GM23338 (cell line): ENCODE data around the gene CABCOCO1. TPM values are rescaled to one million over a fixed set of nuclear protein-coding genes. Genes with fewer than 3 reads are reported as not detected.

Experiments used
- ATAC-seq: fragments of 200-7000 bp; cut with Tn5 transposase; 3 replicates; pipeline ENCODE4 v1.9.1; 2020
- DNase-seq: peaks from one replicate; pipeline ENCODE4 v3.0.0-alpha.2; 2015; ENCODE audit warnings: low spot score
- H2AFZ ChIP-seq: fragments of 200-600 bp; sonication (generic); 2 replicates; pipeline ENCODE4 v1.8.0; 2016; ENCODE audit warnings: antibody characterized with exemption, mild to moderate bottlenecking, moderate library complexity
- H3F3A ChIP-seq: fragments of 200-600 bp; sonication (generic); replicated peaks from 2 replicates; pipeline ENCODE4 v1.8.0; 2017; ENCODE audit warnings: antibody characterized with exemption, mixed run types, low read depth
- H3K27ac ChIP-seq: fragments of 200-600 bp; sonication (generic); 2 replicates; pipeline ENCODE4 v1.6.1; 2016; ENCODE audit warnings: low read depth
- H3K27me3 ChIP-seq: fragments of 200-600 bp; sonication (generic); 2 replicates; pipeline ENCODE4 v1.8.0; 2016; ENCODE audit warnings: mild to moderate bottlenecking, mixed run types, moderate library complexity; ENCODE audit not compliant: insufficient read depth
- H3K36me3 ChIP-seq: fragments of 200-600 bp; sonication (generic); 2 replicates; pipeline ENCODE4 v1.8.0; 2016; ENCODE audit warnings: mild to moderate bottlenecking; ENCODE audit not compliant: insufficient read depth
- H3K4me1 ChIP-seq: fragments of 200-600 bp; sonication (generic); 2 replicates; pipeline ENCODE4 v1.8.0; 2016; ENCODE audit warnings: mild to moderate bottlenecking, moderate library complexity; ENCODE audit not compliant: insufficient read depth
- H3K4me2 ChIP-seq: fragments of 200-600 bp; sonication (generic); 2 replicates; pipeline ENCODE4 v1.7.1; 2017; ENCODE audit warnings: mixed run types
- H3K4me3 ChIP-seq: fragments of 200-600 bp; sonication (generic); 2 replicates; pipeline ENCODE4 v1.6.1; 2016; ENCODE audit warnings: mixed run types
- H3K79me2 ChIP-seq: fragments of 200-600 bp; sonication (generic); replicated peaks from 2 replicates; pipeline ENCODE4 v1.8.0; 2017; ENCODE audit warnings: mild to moderate bottlenecking; ENCODE audit not compliant: insufficient read depth
- H3K9me2 ChIP-seq: fragments of 200-600 bp; sonication (generic); 2 replicates; pipeline ENCODE4 v1.8.0; 2017; ENCODE audit not compliant: insufficient read depth
- H4K20me1 ChIP-seq: fragments of 200-600 bp; sonication (generic); replicated peaks from 2 replicates; pipeline ENCODE4 v1.8.0; 2017; ENCODE audit warnings: mild to moderate bottlenecking; ENCODE audit not compliant: insufficient read depth
- H3K27ac Mint-ChIP-seq: 2 replicates; pipeline ENCODE4 v1.8.0; 2020; ENCODE audit warnings: inconsistent platforms, mild to moderate bottlenecking, moderate library complexity, mixed read lengths
- H3K27me3 Mint-ChIP-seq: 3 replicates; pipeline ENCODE4 v1.8.0; 2022; ENCODE audit warnings: low read depth, mild to moderate bottlenecking, moderate library complexity, mixed read lengths, inconsistent platforms; ENCODE audit not compliant: insufficient read depth, poor library complexity
- H3K36me3 Mint-ChIP-seq: 3 replicates; pipeline ENCODE4 v1.8.0; 2021; ENCODE audit warnings: low read depth, mild to moderate bottlenecking, inconsistent platforms, moderate library complexity, mixed read lengths
- H3K4me1 Mint-ChIP-seq: 3 replicates; pipeline ENCODE4 v1.8.0; 2020; ENCODE audit warnings: mild to moderate bottlenecking, inconsistent platforms, mixed read lengths
- H3K4me3 Mint-ChIP-seq: 3 replicates; pipeline ENCODE4 v1.8.0; 2021; ENCODE audit warnings: moderate library complexity, mild to moderate bottlenecking, inconsistent platforms, mixed read lengths
- H3K9me3 Mint-ChIP-seq: 3 replicates; pipeline ENCODE4 v1.8.0; 2020; ENCODE audit warnings: moderate library complexity, mild to moderate bottlenecking, inconsistent platforms, mixed read lengths
- CREB1 ChIP-seq: fragments of 250-450 bp; sonication (Bioruptor Pico); IDR thresholded peaks from 2 replicates; pipeline ENCODE4 v1.5.0; 2020; ENCODE audit warnings: low read depth, mild to moderate bottlenecking, moderate library complexity
- CTCF ChIP-seq, 2 experiments: fragments of 200-600 bp in 1 of 2; sonication (generic) in 1 of 2; conservative IDR thresholded peaks; 2 replicates each; pipeline versions ENCODE4 v1.5.1 to v1.6.1; 2016 to 2017; ENCODE audit warnings: antibody characterized with exemption in 2 of 2, low read depth in 2 of 2, mild to moderate bottlenecking in 2 of 2, moderate library complexity in 1 of 2
- ETS1 ChIP-seq: IDR thresholded peaks from 2 replicates; pipeline ENCODE4 v1.6.1; 2016; ENCODE audit warnings: antibody characterized with exemption
- EZH2 ChIP-seq: fragments of 200-600 bp; sonication (generic); IDR thresholded peaks from one replicate; pipeline ENCODE4 v1.8.0; 2017; ENCODE audit warnings: antibody characterized with exemption, mild to moderate bottlenecking, low read depth; ENCODE audit not compliant: unreplicated experiment
- EZH2phosphoT487 ChIP-seq: fragments of 200-600 bp; sonication (generic); IDR thresholded peaks from one replicate; pipeline ENCODE4 v1.8.1; 2018; ENCODE audit warnings: antibody characterized with exemption; ENCODE audit not compliant: unreplicated experiment
- JUNB ChIP-seq: IDR thresholded peaks from one replicate; pipeline ENCODE4 v1.6.1; 2016; ENCODE audit warnings: antibody characterized with exemption; ENCODE audit not compliant: unreplicated experiment
- NANOG ChIP-seq: IDR thresholded peaks from 2 replicates; pipeline ENCODE4 v1.6.1; 2016; ENCODE audit warnings: antibody characterized with exemption, borderline replicate concordance
- POLR2AphosphoS5 ChIP-seq: IDR thresholded peaks from 2 replicates; pipeline ENCODE4 v1.6.1; 2016; ENCODE audit warnings: antibody characterized with exemption, low read depth
- REST ChIP-seq: IDR thresholded peaks from one replicate; pipeline ENCODE4 v1.6.1; 2018; ENCODE audit warnings: antibody characterized with exemption; ENCODE audit not compliant: unreplicated experiment
- STAT1 ChIP-seq: IDR thresholded peaks from one replicate; pipeline ENCODE4 v1.6.1; 2016; ENCODE audit warnings: antibody characterized with exemption; ENCODE audit not compliant: unreplicated experiment
- ZNF114 ChIP-seq: fragments of 250-450 bp; sonication (Bioruptor Pico); IDR thresholded peaks from 2 replicates; pipeline ENCODE4 v1.5.0; 2020; ENCODE audit warnings: mild to moderate bottlenecking, moderate library complexity
- ZNF331 ChIP-seq: fragments of 250-450 bp; sonication (Bioruptor Pico); IDR thresholded peaks from 2 replicates; pipeline ENCODE4 v1.5.0; 2020; ENCODE audit warnings: low read depth, mild to moderate bottlenecking, moderate library complexity
- ZNF462 ChIP-seq: fragments of 250-450 bp; sonication (Bioruptor Pico); IDR thresholded peaks from 2 replicates; pipeline ENCODE4 v1.5.0; 2020; ENCODE audit warnings: mild to moderate bottlenecking, moderate library complexity
- polyA plus RNA-seq: library from polyadenylated mRNA; unstranded; fragments of >200 nt; fragmentation: Nextera tagmentation; extraction: Ambion mirVana; gene quantifications from 2 replicates; pipeline ENCODE4 v1.2.1, GENCODE V29; 2016
- total RNA-seq: library from RNA; depleted of rRNA; stranded (reverse); fragments of >200 nt; shearing (Covaris generic); gene quantifications from 2 replicates; pipeline ENCODE4 v1.2.3, GENCODE V29; 2014

CABCOCO1 gene
- total and polyA plus RNA-seq, 2 experiments from 2014 or later = not detected

- Histone ChIP-seq H3K4me1 (no peaks in the 10 kb centered on the region), H3K4me2 (no peak overlapping the region), H3K4me3 (no peak overlapping the region), H3K36me3 (no peaks in the 10 kb centered on the region), H3K9me2 (no peaks in the 10 kb centered on the region; the same call in 1 of the 2 replicates), H2AFZ (no peak overlapping the region; the same call in 1 of the 2 replicates), H3K79me2 (no peaks in the 10 kb centered on the region), H4K20me1 (no peaks in the 10 kb centered on the region), H3K27ac (no peak overlapping the region), H3K27me3 (no peaks in the 10 kb centered on the region), H3F3A (no peaks in the 10 kb centered on the region)
- Mint-ChIP-seq H3K4me3 (no peak overlapping the region), H3K4me1 (no peaks in the 10 kb centered on the region; the same call in 1 of the 3 replicates), H3K9me3 (no peaks in the 10 kb centered on the region; the same call in 2 of the 3 replicates), H3K27me3 (no peaks in the 10 kb centered on the region), H3K36me3 (no peaks in the 10 kb centered on the region), H3K27ac (no peak overlapping the region)
- no peak for ATAC-seq
- TF ChIP-seq JUNB (no peak), ZNF114 (CRISPR knock-in tag) (no peak), POLR2AphosphoS5 (no peak), STAT1 (no peak), CTCF (conservative IDR thresholded peaks at IDR 0.05; ENCODE audit: low read depth in 2 of 2) (no peak), ZNF331 (CRISPR knock-in tag) (no peak), CREB1 (CRISPR knock-in tag) (no peak), ETS1 (no peak), NANOG (no peak), REST (no peak), EZH2 (no peak), EZH2phosphoT487 (no peak), ZNF462 (no peak)
- no peak for DNase-seq
These were observed 134.8 kb downstream of the CABCOCO1 start for GRCh38 chr10:61797304-61798153.
